Epidermal melanocyte (primary cell): Measurements from ENCODE around the gene MALSU1.

Experiments
- DNase-seq: peaks from one replicate; pipeline ENCODE4 v3.0.0; 2011; ENCODE audit warnings: low spot score; ENCODE audit not compliant: insufficient read length

Gene MALSU1

DNA sequence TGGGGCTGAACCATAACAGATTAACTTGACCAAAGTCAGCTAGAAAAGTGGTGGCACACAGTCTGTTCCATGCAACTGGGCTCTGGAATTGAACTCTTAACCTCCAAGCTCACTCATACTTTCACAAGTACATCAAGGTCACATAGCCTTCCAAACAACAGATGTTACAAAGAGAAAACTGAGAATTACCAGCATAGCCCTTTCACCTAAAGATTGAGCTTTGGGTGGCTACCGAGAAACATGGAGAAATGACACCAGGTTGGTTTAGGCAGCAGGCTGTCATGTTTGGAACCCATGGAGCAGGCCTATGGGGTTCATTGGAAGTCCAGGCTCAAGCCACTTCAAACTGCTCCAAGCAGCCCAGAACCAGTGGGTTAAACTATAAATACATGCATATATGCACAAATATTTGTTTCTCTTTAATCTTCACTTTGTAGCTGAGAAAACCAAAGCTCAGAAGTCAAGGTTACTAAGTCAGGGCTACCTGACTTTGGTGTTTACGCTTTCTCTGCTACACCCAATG, 59.1 kb downstream of the MALSU1 start:
- no peak for DNase-seq
